ENCODE measurements around the gene LAMC1.

GRCh38 chr1:183079712-183080388, 56.6 kb downstream of the LAMC1 start:
- no peak for TF ChIP-seq CTCF (IDR thresholded peaks at IDR 0.05)
- TF ChIP-seq POLR2A (IDR thresholded peaks at IDR 0.05), result no peak
